ENCODE results near the gene HEATR5B. TPM values are rescaled to one million over a fixed set of nuclear protein-coding genes. Genes with fewer than 3 reads are reported as not detected.

The HEATR5B gene
- total and polyA plus RNA-seq, 9 of the 15 experiments (the other 6 are each of a cell fraction or from before 2014, with no cell fraction given), result 4.2 to 21.7 (median 12.2) TPM

DNA sequence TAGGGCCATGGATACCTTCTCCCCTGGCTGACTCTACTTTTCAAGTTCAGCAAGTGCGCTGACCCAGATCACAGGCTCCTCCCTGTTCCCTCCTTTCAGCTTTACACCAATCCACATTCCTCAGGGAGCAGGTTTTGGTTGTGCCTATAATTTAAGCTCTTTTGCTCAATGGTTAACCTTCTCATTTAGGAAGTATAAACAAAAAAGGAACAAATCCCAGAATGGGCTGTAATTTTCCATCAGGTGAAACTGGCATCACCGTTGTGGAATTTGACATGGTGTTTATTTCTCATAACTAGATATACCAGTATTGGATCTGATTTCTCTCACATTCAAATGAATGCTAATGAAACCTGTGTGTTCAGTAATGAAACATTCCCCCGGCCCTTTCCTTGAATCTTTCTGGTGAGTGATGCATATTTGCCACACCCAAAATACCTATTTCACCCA is 131.4 kb downstream of the HEATR5B start:
- H3K36me3 ChIP-seq (ENCODE audit: control insufficient read depth, insufficient read depth, low read length), result peaks cover 7% of the 10 kb centered on the region; the same call in 2 of the 3 replicates
- CTCF ChIA-PET (ENCODE audit: low intra/inter-chr PET ratio), result no interaction called here
- intact Hi-C loops (cut with micrococcal nuclease), result no loop called here
- H3K9me1 ChIP-seq (ENCODE audit: control insufficient read depth, insufficient read depth, low read length), result no peaks in the 10 kb centered on the region
- no peaks in the 10 kb centered on the region for H3K27me3 ChIP-seq (ENCODE audit: control insufficient read depth in 2 of 2, insufficient read depth in 2 of 2, low read length in 2 of 2)
- in situ Hi-C loops (cut with MboI), result no loop called here
- H2AFZ ChIP-seq (ENCODE audit: low read depth, low read length), result no peak overlapping the region
- WGBS (ENCODE audit: insufficient coverage, low coverage, missing lambda C conversion rate), result 92% methylated on average over 3 of the region's 3 CpGs
- FAIRE-seq (no peak), ATAC-seq (no peak), DNase-seq (ENCODE audit: extremely low read depth in 1 of 4, low spot score in 3 of 4) (no peak)
- no peak overlapping the region for H3K4me2 ChIP-seq (ENCODE audit: insufficient read depth, low read length)
- H3K79me2 ChIP-seq (ENCODE audit: control insufficient read depth, insufficient read depth, low read length), result peaks cover 64% of the 10 kb centered on the region
- POLR2A ChIA-PET, result interaction anchor here (0.8 to 1.3 kb wide), 3 partner anchors 12 to 14 kb away, joined by 3 to 5 read pairs (median 4); no protein-coding TSS in a partner anchor
- no peak overlapping the region for H3K4me3 ChIP-seq
- H3K9ac ChIP-seq (ENCODE audit: insufficient read depth in 1 of 2, low read depth in 2 of 2, low read length in 2 of 2), result no peak overlapping the region
- no peaks in the 10 kb centered on the region for H3K9me3 ChIP-seq (replicated peaks; ENCODE audit: control insufficient read depth, insufficient read depth, low read depth, low read length)
- H3K27ac ChIP-seq (ENCODE audit: extremely low read depth, low read depth, low read length), result no peak overlapping the region
- no peaks in the 10 kb centered on the region for H4K20me1 ChIP-seq (replicated peaks; ENCODE audit: control insufficient read depth, insufficient read depth, low read length)
- BruUV-seq (replicated peaks), result no TSS peak
- H3K4me1 ChIP-seq (replicated peaks in 1 of 2; ENCODE audit: control insufficient read depth in 2 of 2, insufficient read depth in 2 of 2, low read length in 2 of 2), result peaks cover 0 to 9% of the 10 kb centered on the region in 2 experiments; a peak in 2 of 5 replicates
- no peak for TF ChIP-seq RUNX1 (IDR thresholded peaks at IDR 0.05; ENCODE audit: low read depth)
- TF ChIP-seq SRSF1 (IDR thresholded peaks at IDR 0.05; ENCODE audit: low read depth, low read length), result no peak
- TF ChIP-seq KLF6 (CRISPR knock-in tag; IDR thresholded peaks at IDR 0.05; ENCODE audit: borderline replicate concordance), result no peak
- TF ChIP-seq MTF1 (CRISPR knock-in tag; IDR thresholded peaks at IDR 0.05; ENCODE audit: borderline replicate concordance), result no peak
- TF ChIP-seq, protein P1, sequence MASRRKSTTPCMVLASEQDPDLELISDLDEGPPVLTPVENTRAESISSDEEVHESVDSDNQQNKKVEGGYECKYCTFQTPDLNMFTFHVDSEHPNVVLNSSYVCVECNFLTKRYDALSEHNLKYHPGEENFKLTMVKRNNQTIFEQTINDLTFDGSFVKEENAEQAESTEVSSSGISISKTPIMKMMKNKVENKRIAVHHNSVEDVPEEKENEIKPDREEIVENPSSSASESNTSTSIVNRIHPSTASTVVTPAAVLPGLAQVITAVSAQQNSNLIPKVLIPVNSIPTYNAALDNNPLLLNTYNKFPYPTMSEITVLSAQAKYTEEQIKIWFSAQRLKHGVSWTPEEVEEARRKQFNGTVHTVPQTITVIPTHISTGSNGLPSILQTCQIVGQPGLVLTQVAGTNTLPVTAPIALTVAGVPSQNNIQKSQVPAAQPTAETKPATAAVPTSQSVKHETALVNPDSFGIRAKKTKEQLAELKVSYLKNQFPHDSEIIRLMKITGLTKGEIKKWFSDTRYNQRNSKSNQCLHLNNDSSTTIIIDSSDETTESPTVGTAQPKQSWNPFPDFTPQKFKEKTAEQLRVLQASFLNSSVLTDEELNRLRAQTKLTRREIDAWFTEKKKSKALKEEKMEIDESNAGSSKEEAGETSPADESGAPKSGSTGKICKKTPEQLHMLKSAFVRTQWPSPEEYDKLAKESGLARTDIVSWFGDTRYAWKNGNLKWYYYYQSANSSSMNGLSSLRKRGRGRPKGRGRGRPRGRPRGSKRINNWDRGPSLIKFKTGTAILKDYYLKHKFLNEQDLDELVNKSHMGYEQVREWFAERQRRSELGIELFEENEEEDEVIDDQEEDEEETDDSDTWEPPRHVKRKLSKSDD (conservative IDR thresholded peaks at IDR 0.05; ENCODE audit: low read length), result no peak
- TF ChIP-seq, protein P2, sequence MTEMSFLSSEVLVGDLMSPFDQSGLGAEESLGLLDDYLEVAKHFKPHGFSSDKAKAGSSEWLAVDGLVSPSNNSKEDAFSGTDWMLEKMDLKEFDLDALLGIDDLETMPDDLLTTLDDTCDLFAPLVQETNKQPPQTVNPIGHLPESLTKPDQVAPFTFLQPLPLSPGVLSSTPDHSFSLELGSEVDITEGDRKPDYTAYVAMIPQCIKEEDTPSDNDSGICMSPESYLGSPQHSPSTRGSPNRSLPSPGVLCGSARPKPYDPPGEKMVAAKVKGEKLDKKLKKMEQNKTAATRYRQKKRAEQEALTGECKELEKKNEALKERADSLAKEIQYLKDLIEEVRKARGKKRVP (CRISPR knock-in tag; IDR thresholded peaks at IDR 0.05), result no peak
- TF ChIP-seq PHB2 (IDR thresholded peaks at IDR 0.05; ENCODE audit: low read depth), result no peak
- TF ChIP-seq, protein P3, sequence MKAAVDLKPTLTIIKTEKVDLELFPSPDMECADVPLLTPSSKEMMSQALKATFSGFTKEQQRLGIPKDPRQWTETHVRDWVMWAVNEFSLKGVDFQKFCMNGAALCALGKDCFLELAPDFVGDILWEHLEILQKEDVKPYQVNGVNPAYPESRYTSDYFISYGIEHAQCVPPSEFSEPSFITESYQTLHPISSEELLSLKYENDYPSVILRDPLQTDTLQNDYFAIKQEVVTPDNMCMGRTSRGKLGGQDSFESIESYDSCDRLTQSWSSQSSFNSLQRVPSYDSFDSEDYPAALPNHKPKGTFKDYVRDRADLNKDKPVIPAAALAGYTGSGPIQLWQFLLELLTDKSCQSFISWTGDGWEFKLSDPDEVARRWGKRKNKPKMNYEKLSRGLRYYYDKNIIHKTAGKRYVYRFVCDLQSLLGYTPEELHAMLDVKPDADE (conservative IDR thresholded peaks at IDR 0.05; ENCODE audit: control insufficient read depth, low read depth, low read length), result no peak
- TF ChIP-seq, protein P4, sequence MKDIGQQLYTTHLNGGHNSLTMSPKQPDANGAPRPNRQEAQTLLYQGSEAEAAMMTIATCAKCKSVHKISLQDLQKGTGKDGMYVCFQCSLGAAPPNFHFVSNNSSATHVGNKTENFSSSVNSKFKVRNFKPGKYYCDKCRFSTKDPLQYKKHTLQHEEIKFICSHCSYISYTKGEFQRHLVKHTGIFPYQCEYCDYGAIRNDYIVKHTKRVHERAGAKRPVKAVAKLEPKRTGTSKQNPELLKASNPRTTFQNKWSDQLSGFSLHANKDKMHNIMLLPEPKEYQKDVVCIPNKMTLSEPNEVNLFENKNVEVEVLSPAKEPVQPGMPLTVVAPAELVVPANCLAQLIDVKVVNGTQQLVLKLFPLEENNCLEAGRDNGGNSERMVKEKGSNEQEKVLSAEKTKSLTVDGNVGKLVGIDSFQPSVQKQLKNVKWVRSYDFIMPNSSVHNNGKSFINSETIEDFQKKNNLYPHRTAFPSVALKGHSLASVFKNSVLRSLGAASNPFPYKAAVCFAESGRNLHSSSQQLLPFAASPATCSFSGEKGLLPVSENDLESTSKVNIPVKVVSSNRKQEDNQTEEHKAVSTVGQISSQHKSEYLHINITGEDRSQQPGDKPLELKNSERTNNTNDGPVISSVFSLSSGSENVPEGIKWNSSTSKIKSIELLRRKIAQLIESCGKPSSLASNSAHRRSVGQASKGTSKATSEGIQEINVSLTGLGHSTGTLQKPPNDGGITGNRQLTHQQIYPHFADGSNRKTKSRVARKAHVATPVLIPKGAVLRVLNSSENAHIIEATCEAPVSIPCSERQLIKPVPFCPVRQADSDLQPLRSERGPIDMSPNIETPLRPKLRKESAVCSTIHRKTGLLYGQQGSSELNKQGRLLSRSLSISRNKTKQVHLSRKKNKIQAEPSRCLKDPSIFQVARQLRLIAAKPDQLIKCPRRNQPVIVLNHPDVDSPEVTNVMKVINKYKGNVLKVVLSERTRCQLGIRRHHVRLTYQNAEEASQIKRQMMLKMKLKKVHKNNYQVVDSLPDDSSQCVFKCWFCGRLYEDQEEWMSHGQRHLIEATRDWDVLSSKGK (CRISPR knock-in tag; IDR thresholded peaks at IDR 0.05), result no peak
- TF ChIP-seq, protein P5, sequence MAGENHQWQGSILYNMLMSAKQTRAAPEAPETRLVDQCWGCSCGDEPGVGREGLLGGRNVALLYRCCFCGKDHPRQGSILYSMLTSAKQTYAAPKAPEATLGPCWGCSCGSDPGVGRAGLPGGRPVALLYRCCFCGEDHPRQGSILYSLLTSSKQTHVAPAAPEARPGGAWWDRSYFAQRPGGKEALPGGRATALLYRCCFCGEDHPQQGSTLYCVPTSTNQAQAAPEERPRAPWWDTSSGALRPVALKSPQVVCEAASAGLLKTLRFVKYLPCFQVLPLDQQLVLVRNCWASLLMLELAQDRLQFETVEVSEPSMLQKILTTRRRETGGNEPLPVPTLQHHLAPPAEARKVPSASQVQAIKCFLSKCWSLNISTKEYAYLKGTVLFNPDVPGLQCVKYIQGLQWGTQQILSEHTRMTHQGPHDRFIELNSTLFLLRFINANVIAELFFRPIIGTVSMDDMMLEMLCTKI (IDR thresholded peaks at IDR 0.05; ENCODE audit: partially characterized antibody), result no peak
- TF ChIP-seq RBM22 (IDR thresholded peaks at IDR 0.05; ENCODE audit: low read depth, low read length, poor library complexity, severe bottlenecking), result no peak
- TF ChIP-seq NONO (IDR thresholded peaks at IDR 0.05; ENCODE audit: low read depth in 2 of 2, low read length in 1 of 2), result no peak
